NCI-H226 (cell line): ENCODE measurements around the gene ABCF1.

Experiments
- DNase-seq: peaks from one replicate; pipeline ENCODE4 v3.0.0-alpha.2; 2015

Gene ABCF1

DNA sequence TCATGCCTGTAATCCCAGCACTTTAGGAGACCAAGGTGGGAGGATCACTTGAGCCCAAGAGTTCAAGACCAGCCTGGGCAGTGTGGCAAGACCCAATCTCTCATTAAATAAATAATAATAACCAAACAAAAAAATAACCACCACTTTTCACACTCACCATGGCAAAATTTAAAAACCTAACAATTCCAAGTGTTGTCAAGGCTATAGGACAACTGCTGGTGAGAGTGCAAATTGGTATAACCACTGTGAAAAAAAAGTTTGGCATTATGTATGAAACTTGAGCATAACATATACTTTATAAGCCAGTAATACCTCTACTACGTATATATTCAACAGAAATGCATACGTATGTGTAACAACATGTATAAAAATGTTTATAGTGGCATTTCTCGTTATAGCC is 10.3 kb upstream of the ABCF1 start:
- no peak for DNase-seq

GRCh38 chr6:30562470-30563425 is 8.5 kb upstream of the ABCF1 start:
- no peak for DNase-seq

GRCh38 chr6:30564114-30564513 is 7.1 kb upstream of the ABCF1 start:
- DNase-seq, result no peak

DNA sequence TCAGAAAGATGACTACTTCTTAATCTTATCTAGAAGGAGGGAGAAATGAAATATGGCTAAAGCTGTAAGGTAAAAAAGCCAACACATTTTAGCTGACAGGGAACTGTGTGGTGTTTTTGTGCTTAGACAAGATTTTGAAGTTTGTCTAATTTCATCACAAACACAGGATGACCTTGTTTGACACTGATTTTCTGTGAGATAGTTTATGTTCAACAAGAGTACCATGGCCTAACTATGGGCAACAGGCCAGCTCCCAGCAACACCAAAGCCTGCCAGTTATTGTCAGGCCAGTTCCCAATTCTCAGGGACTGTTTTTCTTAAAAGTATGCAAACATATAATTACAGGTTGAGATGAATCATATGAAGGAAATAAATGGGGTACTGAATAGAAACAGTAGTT is 5.5 kb upstream of the ABCF1 start:
- peak; percentile 8 for DNase-seq

DNA sequence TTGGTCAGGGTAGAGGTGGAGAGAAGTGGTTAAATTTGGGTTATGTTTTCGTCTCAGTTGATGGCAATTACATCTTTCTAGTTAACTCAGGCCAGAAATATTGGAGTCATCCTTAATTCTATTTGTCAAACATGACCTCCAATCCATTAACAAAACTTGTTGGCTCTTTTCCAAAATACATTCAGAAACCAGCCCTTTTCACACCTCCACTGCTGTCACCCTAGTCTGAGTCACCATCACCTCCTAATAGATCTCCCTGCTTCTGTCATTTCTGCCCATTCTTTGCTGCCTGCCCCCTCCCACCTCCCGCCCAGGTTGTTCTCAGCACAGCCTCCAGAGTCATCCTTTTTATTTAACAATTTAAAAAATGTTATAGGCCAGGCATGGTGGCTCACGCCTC is 3.0 kb upstream of the ABCF1 start:
- no peak for DNase-seq

GRCh38 chr6:30570263-30570662 is 979 bp upstream of the ABCF1 start:
- DNase-seq, result no peak

GRCh38 chr6:30570740-30571074 is 535 bp upstream of the ABCF1 start:
- no peak for DNase-seq

DNA sequence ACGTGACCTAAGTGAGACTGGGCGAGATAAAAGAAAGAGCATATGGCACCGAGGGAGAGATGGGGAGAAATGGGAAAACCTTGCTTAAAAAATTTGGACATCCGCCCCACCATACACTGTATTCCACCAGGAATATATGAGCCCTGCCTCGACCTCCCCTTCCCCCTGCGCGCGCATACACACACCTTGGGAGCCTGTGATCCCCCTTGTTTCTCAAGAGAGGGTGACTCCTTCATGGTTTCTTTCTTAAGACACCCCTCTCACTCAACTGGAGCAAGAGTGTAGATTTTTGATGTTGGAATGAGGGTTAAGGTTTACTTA is 480 bp downstream of the ABCF1 start:
- no peak for DNase-seq

DNA sequence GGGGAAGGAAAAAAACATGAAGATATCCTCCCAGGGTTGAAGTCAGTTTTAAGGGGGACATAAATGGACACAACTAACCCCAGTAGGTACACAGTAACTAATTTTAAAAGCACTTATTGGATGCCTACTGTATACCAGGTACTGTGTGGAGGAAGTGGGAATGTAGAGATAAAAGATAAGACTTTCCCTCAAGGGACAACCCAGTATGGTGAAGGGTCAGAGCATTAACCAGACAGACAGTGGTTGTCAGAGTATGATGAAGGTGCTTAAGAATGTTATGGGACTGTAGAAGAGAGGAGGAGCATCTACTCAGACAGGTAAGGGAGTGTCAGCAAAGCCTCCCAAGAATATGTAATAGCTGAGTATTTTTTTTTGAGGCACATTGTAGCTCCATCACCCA is 906 bp downstream of the ABCF1 start:
- DNase-seq, result no peak

DNA sequence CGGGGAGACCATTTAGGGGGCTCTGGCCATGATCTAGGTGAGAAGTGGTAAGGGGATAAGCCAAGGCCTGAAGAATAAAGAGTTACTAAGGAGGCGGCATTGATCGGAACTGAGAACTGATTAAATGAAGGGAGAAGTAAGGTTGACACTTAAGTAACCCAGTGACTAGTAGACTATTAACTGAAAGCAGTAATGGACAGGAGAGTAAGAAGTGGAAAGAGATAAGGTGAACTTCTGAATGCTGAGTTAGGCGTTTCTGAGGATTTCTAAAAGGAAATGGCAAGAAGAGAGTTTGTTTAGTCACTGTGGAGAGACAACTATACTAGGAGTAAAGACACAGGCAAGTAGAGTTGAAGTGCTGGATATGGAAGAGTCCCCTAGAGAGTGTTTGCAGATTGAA is 1.9 kb downstream of the ABCF1 start:
- DNase-seq, result no peak

DNA sequence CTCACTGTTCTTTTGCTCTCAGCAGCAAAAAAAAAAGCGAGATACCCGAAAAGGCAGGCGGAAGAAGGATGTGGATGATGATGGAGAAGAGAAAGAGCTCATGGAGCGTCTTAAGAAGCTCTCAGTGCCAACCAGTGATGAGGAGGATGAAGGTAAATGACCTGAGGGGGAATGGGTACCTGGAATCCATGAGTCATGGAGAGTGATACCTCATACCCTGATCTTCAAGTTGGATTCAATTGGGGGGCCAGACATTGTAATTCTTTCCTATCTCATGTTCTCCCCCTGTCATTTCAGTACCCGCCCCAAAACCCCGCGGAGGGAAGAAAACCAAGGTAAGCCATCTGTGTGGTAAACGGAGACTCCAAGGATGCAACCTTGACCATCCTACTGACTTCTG is 6.8 kb downstream of the ABCF1 start:
- no peak for DNase-seq

GRCh38 chr6:30583921-30584320 is 12.7 kb downstream of the ABCF1 start:
- no peak for DNase-seq

DNA sequence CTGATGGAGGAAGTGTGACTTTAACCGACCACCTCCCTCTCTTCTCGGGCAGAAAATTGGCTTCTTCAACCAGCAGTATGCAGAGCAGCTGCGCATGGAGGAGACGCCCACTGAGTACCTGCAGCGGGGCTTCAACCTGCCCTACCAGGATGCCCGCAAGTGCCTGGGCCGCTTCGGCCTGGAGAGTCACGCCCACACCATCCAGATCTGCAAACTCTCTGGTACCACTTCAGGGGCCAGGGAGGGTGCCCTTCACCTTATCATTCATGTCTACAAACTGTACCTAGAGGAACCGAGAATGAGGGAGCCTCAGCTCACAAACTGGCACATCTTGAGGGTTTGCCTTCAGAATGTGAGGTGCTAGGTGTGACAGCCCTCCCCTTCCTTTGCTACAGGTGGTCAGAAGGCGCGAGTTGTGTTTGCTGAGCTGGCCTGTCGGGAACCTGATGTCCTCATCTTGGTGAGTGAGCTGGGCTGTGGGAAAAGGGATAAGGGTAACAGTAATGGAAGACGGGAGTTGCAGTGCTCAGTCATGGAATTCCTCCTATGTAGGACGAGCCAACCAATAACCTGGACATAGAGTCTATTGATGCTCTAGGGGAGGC is 18.6 kb downstream of the ABCF1 start:
- DNase-seq, result no peak

- no peak for DNase-seq
These were observed 19.3 kb downstream of the ABCF1 start for GRCh38 chr6:30590509-30590908.

GRCh38 chr6:30591008-30591407 is 19.8 kb downstream of the ABCF1 start:
- no peak for DNase-seq

- no peak for DNase-seq
These were observed 21.0 kb downstream of the ABCF1 start for GRCh38 chr6:30592287-30592686.

DNA sequence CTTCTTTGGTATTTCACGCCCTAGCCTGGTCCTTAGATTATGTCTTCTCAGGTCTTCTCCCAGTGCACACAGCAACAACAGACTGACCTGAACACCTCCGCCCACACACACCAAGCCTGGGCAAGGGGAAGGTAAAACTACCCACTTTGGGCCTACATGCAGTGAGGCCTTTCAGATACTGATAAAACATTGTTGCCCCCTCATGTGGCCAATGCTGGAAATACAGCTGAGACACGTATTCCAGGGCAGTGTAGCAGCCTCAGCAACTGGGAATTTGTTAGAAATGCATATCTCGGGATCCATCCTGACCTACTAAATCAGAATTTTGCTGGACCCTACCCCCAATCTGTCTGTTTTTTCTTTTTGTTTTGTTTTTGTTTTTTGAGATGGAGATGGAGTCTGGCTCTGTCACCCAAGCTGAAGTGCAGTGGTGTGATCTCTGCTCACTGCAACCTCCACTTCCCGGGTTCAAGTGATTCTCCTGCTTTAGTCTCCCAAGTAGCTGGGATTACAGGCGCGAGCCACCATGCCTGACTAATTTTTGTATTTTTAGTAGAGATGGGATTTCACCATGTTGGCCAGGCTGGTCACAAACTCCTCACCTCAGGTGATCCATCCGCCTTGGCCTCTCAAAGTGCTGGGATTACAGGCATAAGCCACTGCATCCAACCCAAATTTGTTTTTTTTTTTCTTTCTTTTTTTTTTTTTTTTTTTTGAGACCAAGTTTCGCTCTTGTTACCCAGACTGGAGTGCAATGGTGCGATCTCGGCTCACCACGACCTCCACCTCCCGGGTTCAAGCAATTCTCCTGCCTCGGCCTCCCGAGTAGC is 26.3 kb downstream of the ABCF1 start:
- peak; percentile 57 for DNase-seq

DNA sequence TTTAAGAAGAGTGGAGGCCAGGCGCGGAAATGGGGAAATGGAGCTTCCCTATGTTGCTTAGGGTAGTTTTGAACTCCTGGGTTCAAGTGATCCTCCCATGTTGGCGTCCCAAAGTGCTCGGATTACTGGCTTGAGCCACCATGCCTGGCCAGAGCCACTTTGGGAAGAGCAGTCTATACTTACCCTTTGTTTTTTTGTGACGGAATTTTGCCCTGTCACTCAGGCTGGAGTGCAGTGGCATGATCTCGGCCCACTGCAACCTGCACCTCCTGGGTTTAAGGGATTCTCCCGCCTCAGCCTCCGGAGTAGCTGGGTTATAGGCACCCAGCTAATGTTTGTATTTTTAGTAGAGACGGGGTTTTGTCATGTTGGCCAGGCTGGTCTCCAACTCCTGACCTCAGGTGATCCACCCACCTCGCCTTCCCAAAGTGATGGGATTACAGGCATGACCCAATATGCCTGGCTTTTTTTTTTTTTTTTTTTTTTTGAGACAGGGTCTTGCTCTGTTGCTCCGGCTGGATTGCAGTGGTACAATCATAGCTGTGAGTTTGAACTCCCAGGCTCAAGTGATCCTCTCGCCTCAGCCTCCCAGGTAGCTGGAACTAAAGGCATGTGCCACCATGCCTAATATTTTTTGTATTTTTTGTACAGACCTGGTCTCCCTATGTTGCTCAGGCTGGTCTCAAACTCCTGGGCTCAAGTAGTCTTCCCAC is 27.8 kb downstream of the ABCF1 start:
- DNase-seq, result no peak

- DNase-seq, result no peak
These were observed 28.5 kb downstream of the ABCF1 start for GRCh38 chr6:30599625-30600324.

DNA sequence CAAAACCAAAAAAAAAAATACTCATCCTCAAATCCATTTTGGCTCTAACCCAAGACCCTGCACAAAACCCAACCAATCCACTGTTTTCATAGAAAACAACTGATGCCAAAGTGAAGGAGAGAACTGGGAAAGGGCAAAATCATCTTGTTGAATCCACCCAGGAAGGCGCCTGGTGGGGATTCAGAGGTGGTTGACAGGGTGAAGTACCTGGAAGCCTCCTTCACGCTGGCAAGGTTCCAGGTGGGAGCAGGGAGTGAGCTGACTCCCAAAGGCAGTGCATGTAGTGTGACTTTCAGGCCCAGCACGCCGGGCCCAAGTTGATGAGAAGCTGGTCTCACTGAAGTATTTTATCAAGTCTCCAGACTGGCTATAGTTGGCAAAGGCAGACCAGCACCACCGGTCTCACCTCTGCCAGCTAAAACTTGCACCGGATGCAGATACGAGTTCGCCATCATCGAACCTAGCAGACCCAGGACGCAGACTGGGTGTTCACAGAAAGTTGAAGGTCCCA is 29.3 kb downstream of the ABCF1 start:
- no peak for DNase-seq

DNA sequence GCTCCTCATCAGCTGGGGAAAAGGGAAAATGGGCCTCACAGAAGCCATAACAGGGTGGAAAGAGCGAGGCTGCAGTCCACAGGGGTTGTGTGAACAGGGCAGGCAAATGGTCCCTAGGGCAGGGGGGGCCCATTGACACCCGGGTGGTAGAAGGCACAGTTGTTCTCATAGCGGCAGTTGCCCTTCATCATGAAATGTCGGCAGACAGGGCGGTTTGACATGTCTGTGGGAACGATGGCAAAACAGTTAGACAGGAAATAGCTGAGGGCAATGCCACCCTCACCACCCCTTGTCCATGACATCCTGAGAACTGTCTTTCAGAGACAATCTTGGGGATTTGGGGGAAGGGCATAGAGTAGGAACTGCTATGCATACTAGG is 30.2 kb downstream of the ABCF1 start:
- DNase-seq, result no peak
